ENCODE measurements around the gene CADM3.

Gene CADM3

GRCh38 chr1:159247266-159247665 lies 75.9 kb downstream of the CADM3 start:
- peaks cover 4% of the 10 kb centered on the region for H3K9me3 Mint-ChIP-seq (ENCODE audit: low read depth)
- H3K27ac Mint-ChIP-seq: no peak overlapping the region
- no peak overlapping the region for H3K4me3 Mint-ChIP-seq
- H3K4me1 Mint-ChIP-seq (ENCODE audit: low read depth): no peaks in the 10 kb centered on the region
- peaks cover 29% of the 10 kb centered on the region for H3K27me3 Mint-ChIP-seq
- H3K36me3 Mint-ChIP-seq: no peaks in the 10 kb centered on the region

- Mint-ChIP-seq H3K4me1 (ENCODE audit: low read depth) (no peaks in the 10 kb centered on the region), H3K27ac (no peak overlapping the region), H3K9me3 (ENCODE audit: low read depth) (no peaks in the 10 kb centered on the region), H3K4me3 (no peak overlapping the region), H3K36me3 (no peaks in the 10 kb centered on the region), H3K27me3 (peaks cover 29% of the 10 kb centered on the region)
These were observed 76.9 kb downstream of the CADM3 start for GRCh38 chr1:159248311-159248710.

GRCh38 chr1:159250638-159251216 lies 79.3 kb downstream of the CADM3 start:
- Mint-ChIP-seq H3K27me3 (peaks cover 23% of the 10 kb centered on the region), H3K36me3 (no peaks in the 10 kb centered on the region), H3K4me1 (ENCODE audit: low read depth) (no peaks in the 10 kb centered on the region), H3K27ac (no peak overlapping the region), H3K4me3 (no peak overlapping the region), H3K9me3 (ENCODE audit: low read depth) (peaks cover 1% of the 10 kb centered on the region)
